Heart left ventricle (tissue), 13 donors: ENCODE data around the gene VPS39.

ENCODE experiments used
- POLR2A ChIP-seq, 2 donors: fragments of 450-650 bp; IDR thresholded peaks; one replicate each; pipeline ENCODE4 v1.6.1; 2017; ENCODE audit warnings: antibody characterized with exemption in 2 of 2, mild to moderate bottlenecking in 2 of 2, moderate library complexity in 2 of 2
- TF ChIP-seq, protein P1 (sequence below), 12 donors: fragments of 200-600 bp; sonication (generic) in 4 of 12; IDR thresholded peaks; one replicate each; pipeline versions ENCODE4 v1.5.0 to v1.8.0; 2018 to 2022; ENCODE audit warnings: antibody characterized with exemption in 12 of 12, mild to moderate bottlenecking in 5 of 12
- donor health status: ischemic (EF 13 %, LVEDD 7.1; RV severe dilation, severe dysfunction).
- donor health status: DM: no; HTN: yes; CAD: no.
- donor health status: DM: no; HTN: no; CAD: no.
- donor health status: ischemic (EF 25% LVEDD 6.9; RV normal size, moderate dysfunction).
- donor health status: ischemic (EF 25% LVEDD 5.7; RV mildly dilated, moderate dysfunction).
- donor health status: ischemic (EF 35%, LVEDD 5.7; RV mildly dilated, moderate dysfunction).
- donor health status: nonischemic (EF 11% LVEDD 7.7; RV severe dilation, severe dysfunction).
- donor health status: DM: yes; HTN: yes; CAD: no.
- donor health status: PGD.
- donor health status: ischemic (EF 29% LVEDD 5.4; RV normal size, mild dysfunction).
- donor health status: nonischemic (EF 23%, LVEDD 6.1; RV moderate dilation, normal function).

DNA sequence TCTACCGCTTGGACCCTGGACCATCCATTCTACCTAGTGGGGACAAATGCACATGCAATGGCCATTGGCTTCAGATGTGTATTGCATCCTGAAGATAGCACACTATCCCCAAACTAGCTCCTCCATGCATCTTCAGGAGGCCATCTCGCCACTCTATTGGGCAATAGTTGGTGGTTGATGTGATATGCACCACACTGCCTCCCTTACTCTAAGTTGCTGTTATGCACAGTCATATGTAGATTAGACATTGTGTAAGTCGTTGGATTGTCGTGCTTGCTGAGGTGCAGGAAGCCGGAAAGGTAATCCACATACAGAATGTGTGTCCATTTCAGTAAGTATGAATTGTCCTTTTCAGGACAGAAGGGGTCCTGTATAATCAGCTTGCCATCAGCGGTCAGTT is 87.1 kb downstream of the VPS39 start:
- TF ChIP-seq, protein P1, sequence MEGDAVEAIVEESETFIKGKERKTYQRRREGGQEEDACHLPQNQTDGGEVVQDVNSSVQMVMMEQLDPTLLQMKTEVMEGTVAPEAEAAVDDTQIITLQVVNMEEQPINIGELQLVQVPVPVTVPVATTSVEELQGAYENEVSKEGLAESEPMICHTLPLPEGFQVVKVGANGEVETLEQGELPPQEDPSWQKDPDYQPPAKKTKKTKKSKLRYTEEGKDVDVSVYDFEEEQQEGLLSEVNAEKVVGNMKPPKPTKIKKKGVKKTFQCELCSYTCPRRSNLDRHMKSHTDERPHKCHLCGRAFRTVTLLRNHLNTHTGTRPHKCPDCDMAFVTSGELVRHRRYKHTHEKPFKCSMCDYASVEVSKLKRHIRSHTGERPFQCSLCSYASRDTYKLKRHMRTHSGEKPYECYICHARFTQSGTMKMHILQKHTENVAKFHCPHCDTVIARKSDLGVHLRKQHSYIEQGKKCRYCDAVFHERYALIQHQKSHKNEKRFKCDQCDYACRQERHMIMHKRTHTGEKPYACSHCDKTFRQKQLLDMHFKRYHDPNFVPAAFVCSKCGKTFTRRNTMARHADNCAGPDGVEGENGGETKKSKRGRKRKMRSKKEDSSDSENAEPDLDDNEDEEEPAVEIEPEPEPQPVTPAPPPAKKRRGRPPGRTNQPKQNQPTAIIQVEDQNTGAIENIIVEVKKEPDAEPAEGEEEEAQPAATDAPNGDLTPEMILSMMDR (IDR thresholded peaks at IDR 0.05): no peak
- no peak for TF ChIP-seq POLR2A (IDR thresholded peaks at IDR 0.05)
